ENCODE results near the gene HLA-DRB5. TPM values are rescaled to one million over a fixed set of nuclear protein-coding genes. Genes with fewer than 3 reads are reported as not detected.
"Not testable (repeated sequence)": the region's sequence is repeated elsewhere in the genome, so short reads cannot be mapped to it uniquely, and the experiment has no call there.

The HLA-DRB5 gene
- total RNA-seq, 1 donor from 2014 or later, result 279 TPM

DNA sequence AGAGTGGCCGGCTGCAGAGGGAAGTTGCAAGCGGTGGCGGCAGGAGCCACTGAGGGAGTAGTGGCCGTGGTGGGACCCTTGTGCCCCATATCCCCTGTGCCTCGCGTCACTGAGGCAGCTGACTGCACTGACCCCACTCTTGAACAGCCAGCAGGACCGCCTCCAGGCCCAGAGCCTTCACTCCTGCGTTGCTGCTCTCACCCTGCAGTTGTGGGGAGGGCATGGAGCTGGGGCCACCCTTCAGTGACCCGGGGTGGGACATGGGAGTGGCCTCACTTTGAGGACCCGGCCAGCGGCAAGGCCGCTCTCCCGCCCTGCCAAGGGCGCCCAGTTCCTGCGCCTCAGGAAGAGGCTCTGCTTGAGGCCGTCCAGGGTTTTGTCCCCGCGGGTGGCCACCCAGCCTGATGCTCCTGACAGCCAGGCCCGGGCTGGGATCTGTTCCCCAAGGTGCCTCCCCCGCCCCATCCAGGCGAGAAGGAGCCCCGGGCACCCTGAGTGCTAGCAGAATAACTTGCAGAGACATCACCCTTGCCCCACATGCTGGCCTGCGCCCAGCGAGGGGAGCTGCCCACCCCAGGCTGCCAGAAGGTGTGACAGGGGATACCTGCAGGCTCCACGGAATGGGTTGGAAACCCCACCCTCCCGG is 46.0 kb downstream of the HLA-DRB5 start:
- Histone ChIP-seq H3K9me3 (no peaks in the 10 kb centered on the region), H3K27ac (no peak overlapping the region), H3K27me3 (ENCODE audit: low read depth) (no peaks in the 10 kb centered on the region), H3K4me1 (no peaks in the 10 kb centered on the region), H3K36me3 (no peaks in the 10 kb centered on the region), H3K4me3 (no peak overlapping the region)
- intact Hi-C loops (cut with DNase I), result no loop called here
- DNase-seq (peak; percentile 34), ATAC-seq (peak in 1 of 2 donors; percentile 33)
- TF ChIP-seq, protein P1, sequence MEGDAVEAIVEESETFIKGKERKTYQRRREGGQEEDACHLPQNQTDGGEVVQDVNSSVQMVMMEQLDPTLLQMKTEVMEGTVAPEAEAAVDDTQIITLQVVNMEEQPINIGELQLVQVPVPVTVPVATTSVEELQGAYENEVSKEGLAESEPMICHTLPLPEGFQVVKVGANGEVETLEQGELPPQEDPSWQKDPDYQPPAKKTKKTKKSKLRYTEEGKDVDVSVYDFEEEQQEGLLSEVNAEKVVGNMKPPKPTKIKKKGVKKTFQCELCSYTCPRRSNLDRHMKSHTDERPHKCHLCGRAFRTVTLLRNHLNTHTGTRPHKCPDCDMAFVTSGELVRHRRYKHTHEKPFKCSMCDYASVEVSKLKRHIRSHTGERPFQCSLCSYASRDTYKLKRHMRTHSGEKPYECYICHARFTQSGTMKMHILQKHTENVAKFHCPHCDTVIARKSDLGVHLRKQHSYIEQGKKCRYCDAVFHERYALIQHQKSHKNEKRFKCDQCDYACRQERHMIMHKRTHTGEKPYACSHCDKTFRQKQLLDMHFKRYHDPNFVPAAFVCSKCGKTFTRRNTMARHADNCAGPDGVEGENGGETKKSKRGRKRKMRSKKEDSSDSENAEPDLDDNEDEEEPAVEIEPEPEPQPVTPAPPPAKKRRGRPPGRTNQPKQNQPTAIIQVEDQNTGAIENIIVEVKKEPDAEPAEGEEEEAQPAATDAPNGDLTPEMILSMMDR (IDR thresholded peaks at IDR 0.05), result no peak

GRCh38 chr6:32475392-32476206 is 54.5 kb downstream of the HLA-DRB5 start:
- intact Hi-C loops (cut with DNase I), result no loop called here
- no peak for DNase-seq
- no peak for ATAC-seq

DNA sequence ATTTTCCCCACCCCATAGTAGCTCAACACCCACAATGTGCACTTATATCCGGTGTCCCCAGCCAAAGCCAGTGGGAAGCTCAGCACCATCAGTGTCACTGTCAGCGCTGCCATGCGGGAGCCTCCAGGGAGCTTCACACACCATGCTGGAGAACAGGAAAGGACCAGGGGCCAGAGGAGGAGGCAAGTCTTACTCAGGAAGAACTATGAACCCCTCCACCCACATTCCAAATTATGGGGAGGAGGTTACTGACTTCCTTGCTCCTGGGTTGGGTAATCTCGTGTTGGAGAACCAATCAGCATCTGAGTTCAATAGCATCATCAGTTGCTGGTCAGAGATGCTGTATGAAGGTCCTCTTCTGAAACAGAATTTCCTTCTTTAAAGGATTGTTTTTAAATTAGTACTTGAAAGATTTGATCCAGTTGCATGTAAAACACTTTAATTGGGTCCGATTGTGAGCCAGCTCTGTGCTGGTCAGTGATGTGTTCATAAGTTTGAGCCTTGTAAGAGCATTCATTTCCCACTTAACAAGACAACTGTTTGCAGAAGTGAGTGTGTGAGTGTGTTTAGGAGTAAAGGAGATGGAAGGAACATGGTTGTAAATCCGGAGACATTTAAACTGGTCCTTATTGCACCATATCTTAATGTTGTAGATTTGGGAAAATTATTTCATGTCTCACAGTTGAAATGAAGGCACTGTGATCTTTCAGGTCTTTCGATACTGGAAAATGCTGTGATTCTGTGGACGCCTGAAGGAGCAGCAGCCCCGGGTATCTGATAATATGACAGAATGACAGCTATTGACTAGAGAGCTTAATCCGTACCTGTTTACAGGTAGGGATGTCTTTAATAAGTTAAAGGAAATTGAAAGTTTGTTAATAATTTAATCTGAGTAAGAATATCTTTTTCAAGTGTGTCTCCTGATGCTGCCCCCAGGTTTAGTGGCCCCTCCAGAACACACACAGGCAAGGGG is 56.4 kb downstream of the HLA-DRB5 start:
- DNase-seq (peak; percentile 41), ATAC-seq (peak; percentile 97 to 98)
- intact Hi-C loops (cut with DNase I); H3K27me3 ChIP-seq (ENCODE audit: low read depth); H3K9me3 ChIP-seq; H3K4me1 ChIP-seq; H3K36me3 ChIP-seq; H3K4me3 ChIP-seq: not testable (repeated sequence)
- H3K27ac ChIP-seq, result peak overlapping the region; percentile 69

More at GRCh38 chr6:32475392-32476206, 54.5 kb downstream of the HLA-DRB5 start:
- Histone ChIP-seq H3K4me1 (no peaks in the 10 kb centered on the region), H3K27me3 (ENCODE audit: low read depth) (peaks cover 4% of the 10 kb centered on the region), H3K36me3 (no peaks in the 10 kb centered on the region), H3K27ac (no peak overlapping the region), H3K9me3 (no peaks in the 10 kb centered on the region), H3K4me3 (no peak overlapping the region)
- TF ChIP-seq, protein P1 (IDR thresholded peaks at IDR 0.05), result no peak

DNA sequence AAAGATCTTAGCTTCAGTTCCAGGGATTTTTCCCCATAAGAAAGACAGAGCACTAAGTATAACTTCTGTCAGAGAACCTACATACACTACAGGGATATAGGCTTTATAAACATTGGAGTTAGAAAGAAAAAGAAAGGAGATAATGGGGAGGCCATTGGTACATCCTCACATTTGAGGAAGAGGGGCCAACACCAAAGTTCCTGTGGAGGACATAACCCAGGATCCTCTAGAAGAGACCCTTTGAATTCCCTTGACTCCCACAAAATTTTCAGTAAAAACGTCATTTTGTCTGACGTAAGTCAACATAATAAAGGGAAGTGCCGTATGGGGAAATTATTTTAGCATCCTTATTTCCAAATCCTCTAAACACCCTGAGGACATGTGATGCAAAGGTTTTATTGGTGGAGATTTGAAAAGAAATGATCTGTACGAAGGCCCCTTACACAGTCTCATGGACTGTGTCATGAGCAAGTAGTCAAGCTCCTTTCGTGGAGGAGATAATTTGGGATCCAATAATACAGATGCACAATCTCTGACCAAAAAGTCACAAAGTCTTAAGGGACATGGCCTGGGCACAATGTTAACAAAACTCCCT is 57.2 kb downstream of the HLA-DRB5 start:
- intact Hi-C loops (cut with DNase I), result no loop called here

GRCh38 chr6:32467743-32468503 is 62.2 kb downstream of the HLA-DRB5 start:
- H3K4me1 ChIP-seq; DNase-seq; ATAC-seq; H3K4me3 ChIP-seq; intact Hi-C loops (cut with DNase I); H3K27ac ChIP-seq; H3K36me3 ChIP-seq; H3K27me3 ChIP-seq (ENCODE audit: low read depth); H3K9me3 ChIP-seq: not testable (repeated sequence)

More for the DNA sequence above, 57.2 kb downstream of the HLA-DRB5 start:
- Histone ChIP-seq H3K36me3 (no peaks in the 10 kb centered on the region), H3K9me3 (no peaks in the 10 kb centered on the region), H3K4me1 (no peaks in the 10 kb centered on the region), H3K27me3 (ENCODE audit: low read depth) (peaks cover 4% of the 10 kb centered on the region), H3K27ac (no peak overlapping the region), H3K4me3 (no peak overlapping the region)
- ATAC-seq, result peak; percentile 57 to 71
- no peak for DNase-seq
- TF ChIP-seq, protein P1 (IDR thresholded peaks at IDR 0.05), result no peak

Other genes with a start within 250 kb of the HLA-DRB5 start
- not detected for gene TSBP1, start 158.4 kb downstream of the HLA-DRB5 start, total RNA-seq
- not detected for gene BTNL2, start 123.1 kb downstream of the HLA-DRB5 start, total RNA-seq
- gene HLA-DRA, start 90.4 kb downstream of the HLA-DRB5 start, total RNA-seq, result 2,056 TPM
- gene HLA-DRB1, start 59.6 kb upstream of the HLA-DRB5 start, total RNA-seq, result 480 TPM
- gene HLA-DQA1, start 107.1 kb upstream of the HLA-DRB5 start, total RNA-seq, result 144 TPM
- 132 TPM for gene HLA-DQB1, start 136.4 kb upstream of the HLA-DRB5 start, total RNA-seq
- gene HLA-DQA2, start 211.1 kb upstream of the HLA-DRB5 start, total RNA-seq, result 68.0 TPM
- 74.8 TPM for gene HLA-DQB2, start 233.2 kb upstream of the HLA-DRB5 start, total RNA-seq

Data from lower lobe of right lung (tissue), 2 donors.